AG09319 (cell line): ENCODE measurements around the gene TRDMT1.

Experiments
- DNase-seq: peaks from one replicate; pipeline ENCODE4 v3.0.0-alpha.2; 2010; ENCODE audit warnings: low read depth; ENCODE audit errors: extremely low read depth
- TF ChIP-seq, protein P1 (sequence below): IDR thresholded peaks from 2 replicates; pipeline ENCODE4 v1.5.1; 2011; ENCODE audit warnings: low read depth, mild to moderate bottlenecking, inconsistent platforms, low read length, moderate library complexity

TRDMT1 gene

GRCh38 chr10:17225808-17226207 is 24.3 kb upstream of the TRDMT1 start:
- DNase-seq, result no peak
- TF ChIP-seq, protein P1, sequence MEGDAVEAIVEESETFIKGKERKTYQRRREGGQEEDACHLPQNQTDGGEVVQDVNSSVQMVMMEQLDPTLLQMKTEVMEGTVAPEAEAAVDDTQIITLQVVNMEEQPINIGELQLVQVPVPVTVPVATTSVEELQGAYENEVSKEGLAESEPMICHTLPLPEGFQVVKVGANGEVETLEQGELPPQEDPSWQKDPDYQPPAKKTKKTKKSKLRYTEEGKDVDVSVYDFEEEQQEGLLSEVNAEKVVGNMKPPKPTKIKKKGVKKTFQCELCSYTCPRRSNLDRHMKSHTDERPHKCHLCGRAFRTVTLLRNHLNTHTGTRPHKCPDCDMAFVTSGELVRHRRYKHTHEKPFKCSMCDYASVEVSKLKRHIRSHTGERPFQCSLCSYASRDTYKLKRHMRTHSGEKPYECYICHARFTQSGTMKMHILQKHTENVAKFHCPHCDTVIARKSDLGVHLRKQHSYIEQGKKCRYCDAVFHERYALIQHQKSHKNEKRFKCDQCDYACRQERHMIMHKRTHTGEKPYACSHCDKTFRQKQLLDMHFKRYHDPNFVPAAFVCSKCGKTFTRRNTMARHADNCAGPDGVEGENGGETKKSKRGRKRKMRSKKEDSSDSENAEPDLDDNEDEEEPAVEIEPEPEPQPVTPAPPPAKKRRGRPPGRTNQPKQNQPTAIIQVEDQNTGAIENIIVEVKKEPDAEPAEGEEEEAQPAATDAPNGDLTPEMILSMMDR, result no peak

DNA sequence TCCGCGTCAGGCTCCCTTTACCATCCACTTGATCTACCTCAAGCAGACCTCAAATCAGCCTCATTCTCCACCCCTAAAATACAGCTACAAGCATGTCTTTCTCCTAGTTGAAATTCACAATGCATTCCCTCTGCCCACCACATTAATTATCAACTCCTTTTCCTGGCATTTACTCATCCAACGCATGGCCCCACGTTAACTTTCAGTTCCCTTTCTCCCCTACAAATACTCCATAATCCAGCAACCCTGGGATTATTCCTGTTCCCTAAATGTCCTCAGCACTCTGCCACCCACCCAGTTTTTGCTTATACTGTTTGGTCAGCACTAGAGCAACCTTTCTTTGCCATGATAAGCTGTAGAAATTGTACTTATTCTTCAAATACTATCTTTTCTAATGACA is 20.9 kb upstream of the TRDMT1 start:
- TF ChIP-seq, protein P1, result no peak

GRCh38 chr10:17220652-17221100 is 19.2 kb upstream of the TRDMT1 start:
- TF ChIP-seq, protein P1, result no peak
- no peak for DNase-seq

More for the DNA sequence above, 20.9 kb upstream of the TRDMT1 start:
- DNase-seq, result no peak

GRCh38 chr10:17219024-17219423 is 17.6 kb upstream of the TRDMT1 start:
- DNase-seq, result no peak

DNA sequence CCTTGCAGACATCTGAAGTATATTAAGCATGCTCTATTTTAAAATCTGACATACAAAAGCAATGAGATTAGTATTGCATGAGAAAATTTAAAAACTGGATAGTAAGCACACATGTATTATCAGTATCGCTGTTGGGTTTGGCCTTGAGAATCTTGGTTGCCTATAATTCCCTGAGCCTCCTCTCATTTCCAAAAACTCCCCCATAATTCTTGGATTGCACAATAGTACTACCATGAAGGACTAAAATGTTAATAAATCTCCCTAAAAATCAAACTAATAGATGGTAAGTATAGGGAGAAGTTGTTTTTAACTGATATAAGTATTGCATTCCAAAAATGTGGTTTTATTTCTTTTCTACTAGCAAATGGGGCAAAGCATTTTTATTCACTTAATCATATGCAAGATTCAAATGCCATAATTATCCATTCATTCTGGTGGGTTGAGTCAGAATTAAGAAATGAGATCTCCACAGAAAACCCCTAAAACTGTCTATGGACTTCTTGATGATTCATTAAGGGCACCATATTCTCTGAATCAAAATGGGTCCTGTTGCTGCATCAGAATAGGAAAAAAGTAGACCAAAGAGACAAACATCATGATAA is 16.3 kb upstream of the TRDMT1 start:
- TF ChIP-seq, protein P1, result no peak
- DNase-seq, result no peak

More at GRCh38 chr10:17219024-17219423, 17.6 kb upstream of the TRDMT1 start:
- TF ChIP-seq, protein P1, result no peak

DNA sequence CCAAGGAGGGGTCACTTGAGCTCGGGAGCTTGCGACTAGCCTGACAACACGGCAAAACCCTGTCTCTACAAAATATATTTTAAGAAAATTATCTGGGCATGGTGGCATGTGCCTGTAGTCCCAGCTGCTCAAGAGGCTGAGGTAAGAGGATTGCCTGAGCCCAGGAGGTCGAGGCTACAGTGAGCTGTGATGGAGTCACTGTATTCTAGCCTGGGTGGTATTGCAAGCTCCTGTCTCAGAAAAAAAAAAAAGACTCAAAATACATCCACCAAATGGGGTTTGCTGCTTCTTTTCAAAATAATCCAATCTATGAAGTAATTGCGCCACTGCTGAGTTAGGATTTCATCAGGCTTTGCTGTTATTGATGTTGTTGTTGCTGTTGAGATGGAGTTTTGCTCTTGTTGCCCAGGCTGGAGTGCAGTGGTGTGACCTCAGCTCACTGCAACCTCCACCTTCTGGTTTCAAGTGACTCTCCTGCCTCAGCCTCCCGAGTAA is 15.5 kb upstream of the TRDMT1 start:
- TF ChIP-seq, protein P1, result no peak
- DNase-seq, result no peak

DNA sequence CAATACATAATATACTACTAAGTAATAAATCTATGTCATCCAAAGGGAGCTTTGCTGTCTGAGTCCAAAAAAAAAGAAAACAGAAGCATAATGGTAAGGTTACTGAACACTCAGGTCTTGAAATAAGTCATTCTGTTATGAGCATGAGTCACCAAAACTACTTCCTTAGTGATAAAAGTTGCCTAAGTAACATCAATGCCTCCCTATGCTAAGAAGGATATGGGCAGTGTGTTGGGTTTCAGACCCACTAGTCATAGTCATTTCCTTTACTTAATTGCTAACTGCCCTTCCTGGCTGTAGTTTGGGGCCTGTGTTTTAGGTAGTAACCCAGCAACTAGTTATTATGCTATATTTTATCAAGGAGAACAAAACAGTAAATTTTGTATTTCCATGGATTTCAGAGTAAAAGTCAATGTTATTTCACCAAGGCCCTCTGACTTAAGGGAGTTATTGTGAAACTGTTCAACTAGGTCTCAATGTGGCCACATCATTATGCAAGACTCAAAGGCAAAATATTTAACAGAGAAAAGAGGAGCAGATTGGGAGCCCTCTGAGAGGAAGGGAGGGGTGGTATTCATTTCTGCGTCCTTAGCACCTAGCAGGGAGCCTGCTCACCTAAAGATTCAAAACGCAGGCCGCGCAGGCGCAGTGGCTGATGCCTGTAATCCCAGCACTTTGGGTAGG is 14.9 kb upstream of the TRDMT1 start:
- TF ChIP-seq, protein P1, result no peak
- no peak for DNase-seq
